ENCODE data around the gene WDR11.

The WDR11 gene, protein sequence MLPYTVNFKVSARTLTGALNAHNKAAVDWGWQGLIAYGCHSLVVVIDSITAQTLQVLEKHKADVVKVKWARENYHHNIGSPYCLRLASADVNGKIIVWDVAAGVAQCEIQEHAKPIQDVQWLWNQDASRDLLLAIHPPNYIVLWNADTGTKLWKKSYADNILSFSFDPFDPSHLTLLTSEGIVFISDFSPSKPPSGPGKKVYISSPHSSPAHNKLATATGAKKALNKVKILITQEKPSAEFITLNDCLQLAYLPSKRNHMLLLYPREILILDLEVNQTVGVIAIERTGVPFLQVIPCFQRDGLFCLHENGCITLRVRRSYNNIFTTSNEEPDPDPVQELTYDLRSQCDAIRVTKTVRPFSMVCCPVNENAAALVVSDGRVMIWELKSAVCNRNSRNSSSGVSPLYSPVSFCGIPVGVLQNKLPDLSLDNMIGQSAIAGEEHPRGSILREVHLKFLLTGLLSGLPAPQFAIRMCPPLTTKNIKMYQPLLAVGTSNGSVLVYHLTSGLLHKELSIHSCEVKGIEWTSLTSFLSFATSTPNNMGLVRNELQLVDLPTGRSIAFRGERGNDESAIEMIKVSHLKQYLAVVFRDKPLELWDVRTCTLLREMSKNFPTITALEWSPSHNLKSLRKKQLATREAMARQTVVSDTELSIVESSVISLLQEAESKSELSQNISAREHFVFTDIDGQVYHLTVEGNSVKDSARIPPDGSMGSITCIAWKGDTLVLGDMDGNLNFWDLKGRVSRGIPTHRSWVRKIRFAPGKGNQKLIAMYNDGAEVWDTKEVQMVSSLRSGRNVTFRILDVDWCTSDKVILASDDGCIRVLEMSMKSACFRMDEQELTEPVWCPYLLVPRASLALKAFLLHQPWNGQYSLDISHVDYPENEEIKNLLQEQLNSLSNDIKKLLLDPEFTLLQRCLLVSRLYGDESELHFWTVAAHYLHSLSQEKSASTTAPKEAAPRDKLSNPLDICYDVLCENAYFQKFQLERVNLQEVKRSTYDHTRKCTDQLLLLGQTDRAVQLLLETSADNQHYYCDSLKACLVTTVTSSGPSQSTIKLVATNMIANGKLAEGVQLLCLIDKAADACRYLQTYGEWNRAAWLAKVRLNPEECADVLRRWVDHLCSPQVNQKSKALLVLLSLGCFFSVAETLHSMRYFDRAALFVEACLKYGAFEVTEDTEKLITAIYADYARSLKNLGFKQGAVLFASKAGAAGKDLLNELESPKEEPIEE

DNA sequence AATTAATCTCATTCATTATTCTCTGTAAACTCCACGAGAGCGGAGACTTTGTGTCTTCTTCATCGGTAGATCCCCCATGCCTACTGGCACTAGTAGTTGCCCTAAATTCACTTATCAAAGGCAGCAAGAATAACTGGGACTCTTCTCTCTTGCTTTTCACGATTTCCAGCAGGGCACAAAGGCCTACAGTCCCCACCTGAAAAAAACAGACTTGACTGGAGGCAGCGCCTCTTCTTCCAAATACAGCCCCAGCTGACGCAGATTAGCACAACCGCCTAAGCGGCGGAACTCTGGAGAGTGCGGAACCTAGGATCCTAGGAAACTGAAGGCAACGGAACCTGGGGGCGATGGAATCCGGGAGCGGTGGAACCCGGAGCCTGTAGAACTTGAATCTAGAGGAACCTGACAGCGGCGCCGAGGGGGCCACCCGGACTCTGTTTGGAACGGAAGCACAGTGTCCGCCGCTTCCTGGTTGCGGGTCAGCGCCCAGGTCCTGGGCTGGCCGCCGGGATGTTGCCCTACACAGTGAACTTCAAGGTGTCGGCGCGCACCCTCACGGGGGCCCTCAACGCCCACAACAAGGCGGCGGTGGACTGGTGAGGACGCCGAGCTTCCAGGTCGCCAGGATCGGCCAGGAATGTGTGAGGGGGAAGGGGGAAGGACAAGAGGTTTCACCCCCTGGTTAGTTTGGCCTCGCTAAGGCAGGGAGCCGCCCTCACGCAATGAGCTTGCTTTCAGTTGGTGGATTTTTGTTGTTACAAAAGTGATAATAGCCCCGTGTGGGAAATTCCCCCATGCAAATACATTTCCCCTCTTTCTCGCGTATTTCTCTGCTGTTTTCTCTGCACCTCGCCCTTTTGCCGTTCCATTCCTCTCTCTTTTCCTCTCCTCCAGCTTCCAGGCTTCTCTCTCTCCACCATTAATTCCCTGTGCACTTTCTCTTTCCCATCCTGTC lies at the start of gene WDR11:
Gene WDR11 (plus strand): TSS at position 452 of the 955 bp plus-strand sequence. CDS start 59 bp downstream, at position 511.
- TF ChIP-seq, protein P1, sequence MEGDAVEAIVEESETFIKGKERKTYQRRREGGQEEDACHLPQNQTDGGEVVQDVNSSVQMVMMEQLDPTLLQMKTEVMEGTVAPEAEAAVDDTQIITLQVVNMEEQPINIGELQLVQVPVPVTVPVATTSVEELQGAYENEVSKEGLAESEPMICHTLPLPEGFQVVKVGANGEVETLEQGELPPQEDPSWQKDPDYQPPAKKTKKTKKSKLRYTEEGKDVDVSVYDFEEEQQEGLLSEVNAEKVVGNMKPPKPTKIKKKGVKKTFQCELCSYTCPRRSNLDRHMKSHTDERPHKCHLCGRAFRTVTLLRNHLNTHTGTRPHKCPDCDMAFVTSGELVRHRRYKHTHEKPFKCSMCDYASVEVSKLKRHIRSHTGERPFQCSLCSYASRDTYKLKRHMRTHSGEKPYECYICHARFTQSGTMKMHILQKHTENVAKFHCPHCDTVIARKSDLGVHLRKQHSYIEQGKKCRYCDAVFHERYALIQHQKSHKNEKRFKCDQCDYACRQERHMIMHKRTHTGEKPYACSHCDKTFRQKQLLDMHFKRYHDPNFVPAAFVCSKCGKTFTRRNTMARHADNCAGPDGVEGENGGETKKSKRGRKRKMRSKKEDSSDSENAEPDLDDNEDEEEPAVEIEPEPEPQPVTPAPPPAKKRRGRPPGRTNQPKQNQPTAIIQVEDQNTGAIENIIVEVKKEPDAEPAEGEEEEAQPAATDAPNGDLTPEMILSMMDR (IDR thresholded peaks at IDR 0.05; ENCODE audit: extremely low read depth, missing control alignments), result no peak
- peak; percentile 77 for DNase-seq (ENCODE audit: low spot score)

DNA sequence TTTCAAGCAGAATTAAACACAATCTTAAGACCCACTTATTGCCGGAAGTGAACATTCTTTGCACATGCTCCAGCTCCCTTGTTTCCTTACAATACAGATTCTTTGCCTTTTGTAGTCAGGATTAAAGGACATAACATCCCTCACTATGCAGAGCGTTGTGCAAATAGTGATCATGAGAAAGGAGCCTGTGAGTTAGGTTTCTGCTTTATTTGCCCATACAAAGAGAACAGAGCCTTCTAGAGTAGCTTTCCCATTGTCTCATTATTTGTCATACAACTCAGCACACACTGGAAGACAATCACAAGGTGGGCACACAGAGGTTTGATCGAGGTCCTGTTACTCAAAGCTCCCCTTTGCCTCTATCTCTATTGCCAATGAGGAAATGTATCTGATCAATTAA lies 48.2 kb upstream of the WDR11 start:
- no peak for DNase-seq (ENCODE audit: low spot score)

DNA sequence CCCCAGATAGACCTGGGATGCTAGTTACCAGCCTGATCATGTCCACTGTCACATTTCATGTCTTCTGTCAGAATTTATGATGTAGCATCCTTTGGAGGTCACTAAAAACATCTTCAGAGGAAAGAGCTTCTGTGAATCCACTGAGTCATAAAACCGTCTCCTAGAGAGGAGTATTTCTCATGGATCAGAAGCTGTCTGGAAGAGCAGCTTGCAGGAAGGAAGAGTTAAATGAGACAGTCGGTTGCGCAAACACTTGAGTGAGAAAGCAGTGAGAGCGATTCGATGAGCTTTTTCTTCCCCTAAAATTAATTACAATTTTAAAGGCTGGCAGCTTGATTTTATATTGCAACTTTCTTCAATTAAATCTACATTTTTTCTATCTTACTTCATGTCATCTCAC lies 47.2 kb upstream of the WDR11 start:
- DNase-seq (ENCODE audit: low spot score), result no peak
- TF ChIP-seq, protein P1 (IDR thresholded peaks at IDR 0.05; ENCODE audit: extremely low read depth, missing control alignments), result no peak

More for the DNA sequence above, 48.2 kb upstream of the WDR11 start:
- TF ChIP-seq, protein P1 (IDR thresholded peaks at IDR 0.05; ENCODE audit: extremely low read depth, missing control alignments), result no peak

DNA sequence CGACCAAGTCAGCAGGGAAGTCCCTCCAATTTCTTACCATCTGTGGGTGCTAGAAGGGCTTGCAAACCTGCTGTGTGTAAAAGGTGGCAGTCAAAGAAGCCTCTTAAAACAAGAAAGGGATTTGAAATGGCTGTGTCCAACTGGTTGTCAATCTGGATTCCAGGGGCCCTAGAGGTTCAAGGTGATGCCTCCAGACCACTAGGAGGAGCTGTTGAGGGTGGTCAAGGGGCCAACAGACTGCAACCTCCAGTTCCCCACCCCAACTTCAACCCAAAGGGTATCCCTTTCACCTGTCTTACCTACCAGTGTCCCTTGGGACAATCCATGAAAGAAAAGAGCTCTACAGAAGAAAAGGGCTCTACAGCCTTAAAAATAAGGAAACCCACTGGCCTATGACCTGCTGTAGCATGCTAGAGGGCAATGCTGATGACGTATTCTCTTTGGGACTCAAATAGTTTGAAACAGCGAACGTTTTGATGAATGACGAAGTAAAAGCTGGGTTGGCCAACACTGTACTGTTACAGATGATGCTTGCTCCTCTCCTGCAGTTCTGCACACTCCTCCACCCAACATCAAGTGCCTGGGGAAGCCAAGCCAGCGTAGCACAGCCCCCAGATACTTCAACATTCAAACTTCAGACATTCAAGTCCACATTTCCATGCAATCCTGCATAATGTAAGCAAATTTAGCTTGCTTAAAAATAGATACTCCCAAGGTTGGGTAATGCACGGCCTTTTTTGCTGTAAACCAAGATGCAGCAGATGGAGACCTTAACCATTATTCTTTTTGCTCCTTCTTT lies 45.9 kb upstream of the WDR11 start:
- DNase-seq (ENCODE audit: low spot score), result no peak
- TF ChIP-seq, protein P1 (IDR thresholded peaks at IDR 0.05; ENCODE audit: extremely low read depth, missing control alignments), result no peak

DNA sequence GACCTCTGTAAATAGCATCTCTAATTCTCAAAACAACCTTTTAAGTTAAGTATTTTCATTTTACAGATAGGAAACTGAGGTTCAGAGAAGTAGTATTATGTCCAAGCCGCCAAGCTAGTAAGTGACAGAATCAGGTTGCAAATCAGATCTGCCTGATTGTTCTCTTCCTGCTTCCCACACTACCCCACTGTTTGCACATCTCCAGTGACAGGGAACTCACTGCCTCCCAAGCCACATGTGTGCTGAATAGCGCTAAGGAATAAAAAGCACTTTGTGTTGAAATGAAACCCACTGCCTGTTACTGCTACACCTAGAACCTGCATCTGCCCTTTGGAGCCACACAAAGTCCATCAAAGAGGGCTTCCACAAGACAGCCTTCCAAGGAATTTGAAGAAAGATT lies 45.1 kb upstream of the WDR11 start:
- no peak for DNase-seq (ENCODE audit: low spot score)
- TF ChIP-seq, protein P1 (IDR thresholded peaks at IDR 0.05; ENCODE audit: extremely low read depth, missing control alignments), result no peak

DNA sequence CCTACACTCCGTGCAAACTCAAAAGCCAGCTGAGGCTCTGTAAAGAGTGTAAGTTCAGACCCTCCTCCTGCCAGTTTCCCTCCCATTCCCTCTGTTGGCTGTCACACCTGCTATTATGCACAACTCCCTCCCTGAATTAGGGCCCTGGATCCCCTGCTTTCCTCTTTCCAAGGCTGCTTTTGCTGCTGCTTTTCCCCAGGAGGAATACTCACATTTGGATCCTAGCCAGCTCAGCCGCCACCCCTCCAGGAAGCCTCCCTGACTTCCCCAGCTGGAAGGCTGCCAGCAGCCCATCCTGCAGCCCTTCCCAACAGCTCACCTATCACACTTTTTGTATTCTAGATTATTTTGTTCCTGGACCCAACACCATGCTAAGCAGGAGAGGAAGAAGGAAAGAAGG lies 40.9 kb upstream of the WDR11 start:
- no peak for DNase-seq (ENCODE audit: low spot score)
- TF ChIP-seq, protein P1 (IDR thresholded peaks at IDR 0.05; ENCODE audit: extremely low read depth, missing control alignments), result no peak

All from GM20000 (cell line).